Neural progenitor cell (in vitro differentiated cells): ENCODE results near the gene CD9. TPM values are rescaled to one million over a fixed set of nuclear protein-coding genes. Genes with fewer than 3 reads are reported as not detected.
A peak's percentile ranks its signal among the peaks of the same experiment; 100 is the strongest.
"Not testable (repeated sequence)": the region's sequence is repeated elsewhere in the genome, so short reads cannot be mapped to it uniquely, and the experiment has no call there.

ENCODE experiments used
- DNase-seq: peaks from one replicate; pipeline ENCODE4 v3.0.0-alpha.2; 2016; ENCODE audit warnings: low spot score
- H2AFZ ChIP-seq: fragments of 200-600 bp; sonication (generic); replicated peaks from 2 replicates; pipeline ENCODE4 v1.6.1; 2016; ENCODE audit warnings: antibody characterized with exemption
- H3F3A ChIP-seq: fragments of 200-600 bp; sonication (generic); 2 replicates; pipeline ENCODE4 v1.6.1; 2016; ENCODE audit warnings: antibody characterized with exemption, low read depth
- H3K27ac ChIP-seq: fragments of 200-600 bp; sonication (generic); 2 replicates; pipeline ENCODE4 v1.5.1; 2016; ENCODE audit warnings: mild to moderate bottlenecking
- H3K27me3 ChIP-seq: fragments of 200-600 bp; sonication (generic); 2 replicates; pipeline ENCODE4 v1.6.1; 2016; ENCODE audit warnings: mild to moderate bottlenecking, moderate library complexity
- H3K36me3 ChIP-seq: fragments of 200-600 bp; sonication (generic); 2 replicates; pipeline ENCODE4 v1.5.1; 2016
- H3K4me1 ChIP-seq: fragments of 200-600 bp; sonication (generic); 2 replicates; pipeline ENCODE4 v1.6.1; 2016; ENCODE audit warnings: mixed run types
- H3K4me2 ChIP-seq: fragments of 200-600 bp; sonication (generic); 2 replicates; pipeline ENCODE4 v1.6.1; 2016
- H3K4me3 ChIP-seq: fragments of 200-600 bp; sonication (generic); 2 replicates; pipeline ENCODE4 v1.5.1; 2016
- H3K79me2 ChIP-seq: fragments of 200-600 bp; sonication (generic); 2 replicates; pipeline ENCODE4 v1.6.1; 2016; ENCODE audit warnings: low read depth
- H3K9ac ChIP-seq: fragments of 200-600 bp; sonication (generic); 2 replicates; pipeline ENCODE4 v1.6.1; 2016
- H3K9me3 ChIP-seq: fragments of 200-600 bp; sonication (generic); 2 replicates; pipeline ENCODE4 v1.5.1; 2016; ENCODE audit warnings: low read depth
- H4K20me1 ChIP-seq: fragments of 200-600 bp; sonication (generic); 2 replicates; pipeline ENCODE4 v1.6.1; 2016; ENCODE audit warnings: low read depth
- H3K27ac Mint-ChIP-seq: 3 replicates; pipeline ENCODE4 v1.8.0; 2021; ENCODE audit warnings: mixed read lengths
- H3K27me3 Mint-ChIP-seq: 2 replicates; pipeline ENCODE4 v1.8.0; 2022; ENCODE audit warnings: low read depth, mild to moderate bottlenecking, inconsistent platforms, moderate library complexity, mixed read lengths; ENCODE audit not compliant: insufficient read depth
- H3K36me3 Mint-ChIP-seq: 3 replicates; pipeline ENCODE4 v1.8.0; 2021; ENCODE audit warnings: mixed read lengths
- H3K4me1 Mint-ChIP-seq: 3 replicates; pipeline ENCODE4 v1.8.0; 2021; ENCODE audit warnings: mixed read lengths
- H3K4me3 Mint-ChIP-seq: 3 replicates; pipeline ENCODE4 v1.8.0; 2021; ENCODE audit warnings: mild to moderate bottlenecking, moderate library complexity, mixed read lengths
- H3K9me3 Mint-ChIP-seq: 3 replicates; pipeline ENCODE4 v1.8.0; 2020; ENCODE audit warnings: mixed read lengths
- EZH2 ChIP-seq: fragments of 200-600 bp; sonication (generic); IDR thresholded peaks from 2 replicates; pipeline ENCODE4 v1.6.1; 2017; ENCODE audit warnings: antibody characterized with exemption, mild to moderate bottlenecking, moderate library complexity
- EZH2phosphoT487 ChIP-seq: fragments of 200-600 bp; sonication (generic); IDR thresholded peaks from 2 replicates; pipeline ENCODE4 v1.6.1; 2017; ENCODE audit warnings: antibody characterized with exemption
- total RNA-seq: library from RNA; depleted of rRNA; stranded (reverse); fragments of >200 nt; gene quantifications from 2 replicates; pipeline ENCODE4 v1.2.3, GENCODE V29; 2015; ENCODE audit warnings: low replicate concordance
- TF ChIP-seq, protein P1 (sequence below): fragments of 200-600 bp; sonication (generic); IDR thresholded peaks from 2 replicates; pipeline ENCODE4 v1.5.1; 2017; ENCODE audit warnings: antibody characterized with exemption, mild to moderate bottlenecking

CD9 gene
- total RNA-seq, 1 donor from 2014 or later = 3.6 TPM

DNA sequence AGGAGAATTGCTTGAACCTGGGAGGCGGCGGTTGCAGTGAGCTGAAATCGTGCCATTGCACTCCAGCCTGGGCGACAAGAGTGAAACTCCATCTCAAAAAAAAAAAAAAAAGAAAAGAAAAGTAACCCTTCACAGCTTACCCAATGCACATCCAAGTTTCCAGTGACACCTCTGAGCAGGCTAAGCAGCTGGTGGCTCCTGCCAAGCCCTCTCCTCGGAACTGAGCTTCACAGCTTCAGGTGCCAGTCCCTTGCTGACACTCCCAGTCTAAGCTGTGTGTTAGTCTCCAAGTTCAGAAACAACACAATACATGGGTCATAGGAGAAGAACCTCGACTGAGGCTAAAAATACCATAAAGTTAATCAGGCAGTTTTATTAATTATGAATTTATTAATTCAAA is 7.9 kb downstream of the CD9 start:
- H3K36me3 Mint-ChIP-seq = no peaks in the 10 kb centered on the region

DNA sequence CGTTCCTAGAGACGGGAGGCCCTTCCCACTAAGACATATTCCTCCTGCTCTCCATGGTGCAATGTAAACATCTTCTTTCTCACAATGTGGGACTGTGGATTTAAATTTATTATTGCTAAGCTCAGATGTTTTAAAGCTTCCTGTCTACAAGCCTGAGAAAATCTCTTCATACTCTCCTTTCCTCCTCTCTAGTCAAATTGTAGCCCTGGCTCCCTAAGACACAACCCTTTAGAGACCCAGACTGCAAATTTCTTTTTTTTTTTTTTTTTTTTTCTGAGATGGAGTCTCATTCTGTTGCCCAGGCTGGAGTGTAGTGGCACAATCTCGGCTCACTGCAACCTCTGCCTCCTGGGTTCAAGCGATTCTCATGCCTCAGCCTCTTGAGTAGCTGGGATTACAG is 9.2 kb downstream of the CD9 start:
- H3K4me2 ChIP-seq, H4K20me1 ChIP-seq, H3K9me3 Mint-ChIP-seq, H3K36me3 Mint-ChIP-seq, H3K9me3 ChIP-seq, H3K27ac ChIP-seq, H2AFZ ChIP-seq, H3K9ac ChIP-seq, DNase-seq, H3K27me3 ChIP-seq, H3K27ac Mint-ChIP-seq, H3K27me3 Mint-ChIP-seq, H3K4me3 Mint-ChIP-seq, H3K36me3 ChIP-seq, H3K4me3 ChIP-seq, H3K79me2 ChIP-seq: not testable (repeated sequence)
- H3K4me1 Mint-ChIP-seq = peaks cover 54% of the 10 kb centered on the region
- Histone ChIP-seq H3F3A (peaks cover 12% of the 10 kb centered on the region), H3K4me1 (peaks cover 18% of the 10 kb centered on the region)

More for the DNA sequence above, 7.9 kb downstream of the CD9 start:
- Mint-ChIP-seq H3K27ac (no peak overlapping the region), H3K4me1 (peaks cover 50% of the 10 kb centered on the region), H3K9me3 (no peaks in the 10 kb centered on the region), H3K4me3 (no peak overlapping the region), H3K27me3 (peaks cover 13% of the 10 kb centered on the region)
- Histone ChIP-seq H3F3A (peaks cover 12% of the 10 kb centered on the region), H3K36me3 (no peaks in the 10 kb centered on the region), H3K79me2 (no peaks in the 10 kb centered on the region), H3K4me3 (no peak overlapping the region), H3K27me3 (peaks cover 13% of the 10 kb centered on the region), H3K27ac (no peak overlapping the region), H2AFZ (peak overlapping the region; percentile 1), H3K4me1 (peaks cover 18% of the 10 kb centered on the region), H3K9me3 (no peaks in the 10 kb centered on the region), H3K4me2 (no peak overlapping the region), H4K20me1 (no peaks in the 10 kb centered on the region), H3K9ac (no peak overlapping the region)
- TF ChIP-seq, protein P1, sequence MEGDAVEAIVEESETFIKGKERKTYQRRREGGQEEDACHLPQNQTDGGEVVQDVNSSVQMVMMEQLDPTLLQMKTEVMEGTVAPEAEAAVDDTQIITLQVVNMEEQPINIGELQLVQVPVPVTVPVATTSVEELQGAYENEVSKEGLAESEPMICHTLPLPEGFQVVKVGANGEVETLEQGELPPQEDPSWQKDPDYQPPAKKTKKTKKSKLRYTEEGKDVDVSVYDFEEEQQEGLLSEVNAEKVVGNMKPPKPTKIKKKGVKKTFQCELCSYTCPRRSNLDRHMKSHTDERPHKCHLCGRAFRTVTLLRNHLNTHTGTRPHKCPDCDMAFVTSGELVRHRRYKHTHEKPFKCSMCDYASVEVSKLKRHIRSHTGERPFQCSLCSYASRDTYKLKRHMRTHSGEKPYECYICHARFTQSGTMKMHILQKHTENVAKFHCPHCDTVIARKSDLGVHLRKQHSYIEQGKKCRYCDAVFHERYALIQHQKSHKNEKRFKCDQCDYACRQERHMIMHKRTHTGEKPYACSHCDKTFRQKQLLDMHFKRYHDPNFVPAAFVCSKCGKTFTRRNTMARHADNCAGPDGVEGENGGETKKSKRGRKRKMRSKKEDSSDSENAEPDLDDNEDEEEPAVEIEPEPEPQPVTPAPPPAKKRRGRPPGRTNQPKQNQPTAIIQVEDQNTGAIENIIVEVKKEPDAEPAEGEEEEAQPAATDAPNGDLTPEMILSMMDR = no peak
- TF ChIP-seq EZH2 (no peak), EZH2phosphoT487 (no peak)
- no peak for DNase-seq

DNA sequence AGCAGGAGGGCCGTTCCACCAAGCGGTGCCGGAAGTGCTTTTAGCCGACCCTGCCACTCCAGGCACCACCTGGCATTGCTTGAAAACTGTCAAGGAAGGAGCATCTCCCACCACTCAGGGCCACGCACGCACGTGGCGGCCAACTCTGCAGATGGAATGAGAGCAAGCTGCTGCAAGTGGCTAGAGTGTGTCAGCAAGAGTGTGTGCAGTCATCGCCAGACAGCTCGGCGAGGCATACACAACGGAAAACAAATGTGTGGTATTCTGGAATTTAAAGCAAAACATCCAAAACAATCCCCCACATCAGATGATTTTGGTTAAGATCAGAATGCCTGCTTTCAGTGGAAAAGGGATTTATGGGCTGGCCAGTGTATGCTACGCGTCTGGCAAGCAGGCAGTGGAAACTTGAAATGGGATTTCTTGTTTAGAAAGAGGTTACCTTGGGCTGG is 11.2 kb downstream of the CD9 start:
- no peak overlapping the region for H3K4me3 ChIP-seq
- Mint-ChIP-seq H3K27me3 (peaks cover 16% of the 10 kb centered on the region), H3K4me3 (no peak overlapping the region), H3K27ac (no peak overlapping the region), H3K9me3 (no peaks in the 10 kb centered on the region), H3K36me3 (no peaks in the 10 kb centered on the region), H3K4me1 (peaks cover 57% of the 10 kb centered on the region)
- no peak overlapping the region for H2AFZ ChIP-seq
- peaks cover under 1% of the 10 kb centered on the region for H3F3A ChIP-seq
- no peak for DNase-seq
- H4K20me1 ChIP-seq = no peaks in the 10 kb centered on the region
- H3K9me3 ChIP-seq = no peaks in the 10 kb centered on the region
- TF ChIP-seq, protein P1 = no peak
- H3K4me2 ChIP-seq = no peak overlapping the region
- H3K9ac ChIP-seq = no peak overlapping the region
- H3K27me3 ChIP-seq = no peaks in the 10 kb centered on the region
- H3K27ac ChIP-seq = no peak overlapping the region
- no peaks in the 10 kb centered on the region for H3K36me3 ChIP-seq
- no peaks in the 10 kb centered on the region for H3K79me2 ChIP-seq
- peaks cover 13% of the 10 kb centered on the region for H3K4me1 ChIP-seq

DNA sequence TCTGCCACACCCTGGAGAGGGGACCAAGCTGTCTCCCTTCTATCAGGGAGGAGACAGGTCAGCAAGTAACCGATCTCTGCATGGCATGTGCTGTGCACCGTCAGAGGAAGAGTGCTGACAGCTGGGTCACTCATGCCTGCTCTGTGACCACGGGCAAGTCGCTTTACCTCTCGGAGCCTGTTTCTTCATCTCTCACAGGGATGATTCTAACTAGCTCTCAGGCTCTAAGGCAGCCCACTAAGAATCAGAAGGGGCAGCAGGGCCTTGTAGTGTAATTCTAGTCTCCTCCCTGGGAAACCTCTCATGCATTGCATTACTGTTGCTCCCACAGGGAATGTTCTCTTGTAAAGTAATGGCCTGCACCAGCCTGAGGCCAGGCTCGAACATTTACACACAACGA is 11.9 kb downstream of the CD9 start:
- H3K27ac ChIP-seq = no peak overlapping the region
- Mint-ChIP-seq H3K27me3 (peaks cover 18% of the 10 kb centered on the region), H3K4me1 (peaks cover 58% of the 10 kb centered on the region), H3K9me3 (no peaks in the 10 kb centered on the region), H3K36me3 (no peaks in the 10 kb centered on the region), H3K4me3 (no peak overlapping the region), H3K27ac (peak overlapping the region; percentile 30)
- no peaks in the 10 kb centered on the region for H4K20me1 ChIP-seq
- H3K9ac ChIP-seq = no peak overlapping the region
- no peaks in the 10 kb centered on the region for H3K36me3 ChIP-seq
- H3F3A ChIP-seq = no peaks in the 10 kb centered on the region
- H3K4me3 ChIP-seq = no peak overlapping the region
- no peaks in the 10 kb centered on the region for H3K79me2 ChIP-seq
- no peaks in the 10 kb centered on the region for H3K9me3 ChIP-seq
- H3K4me2 ChIP-seq = no peak overlapping the region
- no peaks in the 10 kb centered on the region for H3K27me3 ChIP-seq
- no peak for DNase-seq
- TF ChIP-seq, protein P1 = no peak
- TF ChIP-seq EZH2phosphoT487 = no peak
- no peak overlapping the region for H2AFZ ChIP-seq
- peaks cover 13% of the 10 kb centered on the region for H3K4me1 ChIP-seq
